ENCODE measurements around the gene TTR.

The TTR gene

GRCh38 chr18:31618801-31619200 is 27.1 kb downstream of the TTR start:
- no peak for DNase-seq

DNA sequence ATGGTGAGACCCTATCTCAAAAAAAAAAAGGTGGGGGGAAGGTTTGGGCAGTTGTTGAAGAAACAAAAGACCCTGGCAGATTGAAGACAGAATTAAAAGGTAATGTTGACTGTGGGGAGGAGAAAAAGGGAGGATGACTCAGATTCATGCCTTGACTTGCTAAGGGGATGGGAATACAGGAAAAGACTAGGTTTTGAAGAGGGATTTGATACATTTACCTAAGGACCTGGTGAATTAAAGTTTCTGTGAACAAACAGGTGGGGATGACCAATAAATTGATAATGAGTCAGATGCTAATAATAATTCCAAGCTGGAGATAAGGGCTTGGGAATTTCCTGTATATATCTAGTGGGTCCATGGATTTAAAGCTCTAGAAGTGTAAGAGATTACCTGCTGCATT is 27.6 kb downstream of the TTR start:
- DNase-seq = no peak

GRCh38 chr18:31624892-31625640 is 33.4 kb downstream of the TTR start:
- no peak for DNase-seq

GRCh38 chr18:31626409-31626808 is 34.7 kb downstream of the TTR start:
- DNase-seq = no peak

GRCh38 chr18:31630549-31630948 is 38.9 kb downstream of the TTR start:
- no peak for DNase-seq

DNA sequence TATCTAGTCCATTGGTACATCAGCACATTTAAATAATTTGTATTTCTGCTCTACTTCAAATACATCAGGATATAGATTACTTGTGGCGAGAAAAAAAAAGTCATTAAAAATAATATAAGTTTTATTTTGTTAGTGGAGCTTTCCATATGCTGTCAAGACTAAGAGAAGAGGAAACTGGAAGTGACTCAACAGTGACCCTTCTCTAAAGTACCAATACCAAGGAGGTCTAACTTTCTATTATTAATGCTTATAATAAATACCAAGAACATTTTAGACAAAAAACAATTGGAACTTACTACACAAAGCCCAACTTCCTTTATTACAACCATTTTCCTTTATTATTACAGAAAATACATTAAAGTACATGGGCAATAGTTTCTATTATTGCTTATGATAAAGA is 39.8 kb downstream of the TTR start:
- DNase-seq = no peak

DNA sequence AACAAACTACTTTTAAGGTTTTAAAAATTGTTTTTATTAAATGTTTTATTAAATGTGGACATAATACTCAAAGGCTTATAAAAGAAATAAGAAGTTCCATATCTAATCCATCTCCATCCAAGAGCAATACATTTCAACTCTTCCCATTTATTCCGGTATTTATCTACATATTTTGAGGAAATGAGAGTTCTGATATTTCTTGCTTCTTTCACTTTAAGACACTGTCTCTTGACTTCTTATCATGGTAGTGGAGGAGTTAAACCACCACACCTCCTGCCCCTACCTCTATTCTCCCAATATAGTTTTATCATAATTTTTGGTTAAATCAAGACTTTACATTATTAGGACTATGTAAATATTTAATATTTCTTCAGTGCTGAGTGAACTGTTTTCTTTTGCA is 40.7 kb downstream of the TTR start:
- no peak for DNase-seq

GRCh38 chr18:31633392-31634330 is 42.0 kb downstream of the TTR start:
- DNase-seq = no peak

- no peak for DNase-seq
Measured at GRCh38 chr18:31634331-31634713, 42.6 kb downstream of the TTR start.

DNA sequence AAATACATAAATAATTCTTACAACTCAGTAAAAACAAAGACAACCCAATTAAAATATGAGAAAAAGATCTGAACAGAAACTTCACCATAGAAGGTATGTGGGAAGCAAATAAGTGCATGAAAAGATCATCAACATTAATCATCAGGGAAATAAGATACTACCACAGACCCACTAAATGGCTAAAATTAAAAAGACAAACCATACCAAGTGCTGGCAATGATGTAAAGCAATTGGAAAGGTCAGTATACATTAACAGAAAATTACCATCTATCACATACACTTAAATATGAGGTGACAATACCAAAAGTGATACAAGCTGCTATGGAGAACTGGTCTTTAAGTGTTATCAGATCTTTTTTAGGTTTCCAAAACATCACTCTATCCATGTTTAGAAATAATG is 44.7 kb downstream of the TTR start:
- DNase-seq = no peak

DNA sequence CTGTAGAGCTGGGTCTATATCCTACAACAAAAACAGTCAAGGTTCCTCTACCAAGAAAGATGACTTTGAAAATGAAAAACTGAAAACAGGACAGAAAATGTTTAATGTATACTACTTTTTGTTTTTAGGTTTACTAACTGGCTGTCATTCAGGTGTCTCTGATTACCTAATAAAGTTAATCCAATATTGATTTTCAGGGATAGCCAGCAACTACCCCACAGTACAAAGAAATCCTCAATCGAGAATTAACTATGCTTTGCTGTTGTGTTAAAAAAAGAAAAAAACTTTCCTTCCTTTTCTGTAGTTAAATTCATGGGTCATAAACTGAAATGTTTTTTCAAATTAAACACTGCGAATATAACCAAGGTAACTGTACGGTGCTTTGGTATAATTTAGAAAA is 45.8 kb downstream of the TTR start:
- DNase-seq = no peak

- no peak for DNase-seq
Measured at GRCh38 chr18:31643003-31643402, 51.3 kb downstream of the TTR start.

- no peak for DNase-seq
Measured at GRCh38 chr18:31645411-31645810, 53.7 kb downstream of the TTR start.

- no peak for DNase-seq
Measured at GRCh38 chr18:31646332-31647126, 54.9 kb downstream of the TTR start.

DNA sequence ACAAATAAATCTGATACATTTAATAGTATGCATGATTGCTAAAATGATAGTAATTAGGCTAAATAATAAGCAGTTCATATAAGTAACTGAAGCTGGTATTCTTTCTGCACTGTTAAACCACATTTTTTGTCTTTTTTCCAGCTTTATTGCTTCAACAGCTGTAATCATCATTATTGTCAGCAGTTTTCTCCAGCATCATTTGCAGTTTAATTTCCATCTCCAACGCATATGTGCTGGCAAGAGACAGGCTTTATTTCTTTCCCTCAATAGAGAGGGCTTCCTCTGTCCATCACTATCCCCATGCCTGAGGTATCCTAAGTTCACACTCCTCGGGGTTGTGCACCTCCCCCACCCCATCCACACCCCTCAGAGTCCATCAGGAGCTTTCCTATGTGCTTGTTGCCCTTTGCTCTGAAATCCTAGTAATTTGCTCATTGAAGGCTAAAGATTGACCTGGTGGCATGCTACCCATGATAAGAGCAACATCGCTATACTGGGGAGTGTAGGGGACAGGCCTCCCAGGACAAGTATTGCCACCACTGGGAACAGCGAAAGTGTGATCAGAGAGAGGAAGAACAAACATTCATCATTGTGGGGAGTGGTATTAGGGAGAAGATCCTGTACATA is 55.6 kb downstream of the TTR start:
- no peak for DNase-seq
